GM18502 (cell line): Measurements from ENCODE around the gene ADAM10.
A peak's percentile ranks its signal among the peaks of the same experiment; 100 is the strongest.
"Not testable (repeated sequence)": the region's sequence is repeated elsewhere in the genome, so short reads cannot be mapped to it uniquely, and the experiment has no call there.

Experiments used
- ATAC-seq: cut with Tn5 transposase; IDR thresholded peaks from one replicate; pipeline ENCODE4 v1.9.1; 2021; ENCODE audit warnings: mild to moderate bottlenecking; ENCODE audit not compliant: unreplicated experiment, poor library complexity

The ADAM10 gene

GRCh38 chr15:58749532-58750337 is at the start of gene ADAM10:
TSS of gene ADAM10 (minus strand) at chr15:58749707. CDS start at chr15:58749534, 173 bp downstream.
- ATAC-seq, result peak; percentile 88

GRCh38 chr15:58797505-58797904 is 48.0 kb upstream of the ADAM10 start:
- no peak for ATAC-seq

GRCh38 chr15:58795825-58796224 is 46.3 kb upstream of the ADAM10 start:
- no peak for ATAC-seq

GRCh38 chr15:58793862-58794261 is 44.4 kb upstream of the ADAM10 start:
- ATAC-seq, result no peak

- ATAC-seq, result no peak
Observed at GRCh38 chr15:58788056-58788710, 38.7 kb upstream of the ADAM10 start.

- no peak for ATAC-seq
Observed at GRCh38 chr15:58785355-58785754, 35.8 kb upstream of the ADAM10 start.

- no peak for ATAC-seq
Observed at GRCh38 chr15:58779554-58779953, 30.0 kb upstream of the ADAM10 start.

GRCh38 chr15:58777107-58777506 is 27.6 kb upstream of the ADAM10 start:
- no peak for ATAC-seq

GRCh38 chr15:58775402-58775801 is 25.9 kb upstream of the ADAM10 start:
- ATAC-seq, result no peak

- ATAC-seq, result no peak
Observed at GRCh38 chr15:58773024-58773423, 23.5 kb upstream of the ADAM10 start.

- ATAC-seq, result peak; percentile 8
Observed at GRCh38 chr15:58771621-58772250, 22.2 kb upstream of the ADAM10 start.

GRCh38 chr15:58770857-58771620 is 21.5 kb upstream of the ADAM10 start, which contains the start of gene MINDY2:
TSS of gene MINDY2 (plus strand) at chr15:58771302. CDS start at chr15:58771396, 94 bp downstream.
- ATAC-seq, result peak; percentile 95

- ATAC-seq, result peak; percentile 17
Observed at GRCh38 chr15:58770519-58770856, 21.0 kb upstream of the ADAM10 start.

- ATAC-seq, result not testable (repeated sequence)
Observed at GRCh38 chr15:58768601-58769004, 19.1 kb upstream of the ADAM10 start.

GRCh38 chr15:58766290-58766689 is 16.8 kb upstream of the ADAM10 start:
- ATAC-seq, result no peak

- ATAC-seq, result no peak
Observed at GRCh38 chr15:58764468-58764867, 15.0 kb upstream of the ADAM10 start.

- ATAC-seq, result no peak
Observed at GRCh38 chr15:58762731-58763130, 13.2 kb upstream of the ADAM10 start.

GRCh38 chr15:58762285-58762684 is 12.8 kb upstream of the ADAM10 start:
- ATAC-seq, result no peak

GRCh38 chr15:58761010-58761388 is 11.5 kb upstream of the ADAM10 start:
- ATAC-seq, result no peak

- ATAC-seq, result no peak
Observed at GRCh38 chr15:58760385-58761009, 11.0 kb upstream of the ADAM10 start.
